Head of caudate nucleus (tissue), 42 donors: Measurements from ENCODE around the gene HAND2.

Experiments
- DNase-seq, 42 donors: peaks; one replicate each; pipeline versions ENCODE4 v3.0.0 to v3.0.0-alpha.2; 2020 to 2021; ENCODE audit warnings: mixed read lengths in 7 of 42
- intact Hi-C: fragments of 100-400 bp; cut with DNase I; formaldehyde crosslinking; loops from one replicate; pipeline ENCODE4 v1.15.0; 2022

HAND2 gene

DNA sequence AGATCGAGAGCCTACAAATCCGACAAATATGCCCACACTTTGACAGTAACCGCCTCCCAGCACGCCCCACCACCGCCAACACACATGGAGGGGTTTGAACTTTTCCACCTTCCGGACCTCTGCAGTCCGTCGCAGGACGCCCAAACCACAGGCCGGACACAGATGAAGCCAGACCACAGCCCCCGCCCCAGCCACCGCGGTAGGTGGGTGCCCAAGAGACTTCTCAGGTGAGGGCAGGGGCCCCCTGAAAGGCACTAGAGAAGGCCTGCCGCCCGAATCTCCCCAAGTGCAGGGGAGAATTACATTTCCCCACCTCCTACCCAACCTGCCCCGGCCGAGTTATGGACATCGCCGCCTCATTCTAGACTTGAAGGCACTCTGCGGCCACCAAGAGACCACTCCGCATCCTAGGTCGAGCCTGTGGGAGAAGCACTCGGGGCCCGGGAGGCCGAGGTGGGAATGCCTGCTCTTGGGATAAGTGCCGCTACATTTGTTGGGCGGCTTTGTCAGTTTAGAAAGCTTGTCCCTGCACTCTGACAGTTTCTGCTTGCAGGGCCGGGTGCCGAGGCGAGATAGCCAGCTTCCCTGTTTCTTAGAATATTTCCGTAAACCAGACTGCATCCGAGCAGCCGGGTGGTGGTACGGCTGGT lies 21.5 kb downstream of the HAND2 start:
- peak in 1 of 42 donors; percentile 41 for DNase-seq
- intact Hi-C loops, result no loop called here

- peak in 1 of 42 donors; percentile 33 for DNase-seq
- intact Hi-C loops, result no loop called here
Measured at GRCh38 chr4:173507471-173508385, 22.3 kb downstream of the HAND2 start.

- intact Hi-C loops, result no loop called here
- peak in 2 of 42 donors; percentile 26 to 42 for DNase-seq
Measured at GRCh38 chr4:173506597-173507211, 23.3 kb downstream of the HAND2 start.

DNA sequence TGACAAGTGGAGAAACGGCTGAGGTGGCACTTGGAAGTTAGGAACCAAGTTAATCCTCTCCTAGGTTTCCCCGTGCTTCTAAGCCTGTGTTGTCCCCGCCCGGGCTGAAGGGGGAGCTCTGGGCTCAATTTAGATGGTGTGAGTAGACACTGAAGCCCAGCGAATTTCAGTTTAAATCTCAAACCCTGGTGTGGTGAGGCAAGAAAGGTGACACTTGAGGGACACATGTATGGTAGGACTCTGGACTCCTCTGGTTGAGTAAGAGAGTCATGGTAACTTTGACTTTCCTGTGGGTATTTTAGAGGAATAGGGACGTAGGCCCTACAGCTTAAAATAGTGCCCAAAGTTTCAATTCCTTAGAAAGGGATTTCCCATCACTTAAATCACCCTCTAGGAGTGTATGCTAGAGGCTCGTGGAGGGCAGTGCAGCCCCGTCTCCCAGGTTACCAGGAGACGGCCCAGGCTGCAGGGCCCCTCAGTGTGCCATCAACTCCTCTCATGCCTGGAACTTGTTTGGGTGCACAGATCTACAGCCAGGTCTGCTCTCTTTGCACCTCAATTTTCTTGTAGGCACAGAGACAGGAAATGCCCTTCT lies 24.0 kb downstream of the HAND2 start:
- DNase-seq, result peak in 35 of 42 donors; percentile 19 to 75 (median 52)
- intact Hi-C loops, result no loop called here

- intact Hi-C loops, result no loop called here
- DNase-seq, result peak in 1 of 42 donors; percentile 33
Measured at GRCh38 chr4:173504181-173504503, 25.9 kb downstream of the HAND2 start.

- intact Hi-C loops, result no loop called here
- peak in 1 of 42 donors; percentile 12 for DNase-seq
Measured at GRCh38 chr4:173503330-173504180, 26.5 kb downstream of the HAND2 start.

- DNase-seq, result peak in 1 of 42 donors; percentile 28
- intact Hi-C loops, result no loop called here
Measured at GRCh38 chr4:173502282-173502681, 27.7 kb downstream of the HAND2 start.

- peak in 1 of 42 donors; percentile 32 for DNase-seq
- intact Hi-C loops, result no loop called here
Measured at GRCh38 chr4:173501592-173502150, 28.4 kb downstream of the HAND2 start.

DNA sequence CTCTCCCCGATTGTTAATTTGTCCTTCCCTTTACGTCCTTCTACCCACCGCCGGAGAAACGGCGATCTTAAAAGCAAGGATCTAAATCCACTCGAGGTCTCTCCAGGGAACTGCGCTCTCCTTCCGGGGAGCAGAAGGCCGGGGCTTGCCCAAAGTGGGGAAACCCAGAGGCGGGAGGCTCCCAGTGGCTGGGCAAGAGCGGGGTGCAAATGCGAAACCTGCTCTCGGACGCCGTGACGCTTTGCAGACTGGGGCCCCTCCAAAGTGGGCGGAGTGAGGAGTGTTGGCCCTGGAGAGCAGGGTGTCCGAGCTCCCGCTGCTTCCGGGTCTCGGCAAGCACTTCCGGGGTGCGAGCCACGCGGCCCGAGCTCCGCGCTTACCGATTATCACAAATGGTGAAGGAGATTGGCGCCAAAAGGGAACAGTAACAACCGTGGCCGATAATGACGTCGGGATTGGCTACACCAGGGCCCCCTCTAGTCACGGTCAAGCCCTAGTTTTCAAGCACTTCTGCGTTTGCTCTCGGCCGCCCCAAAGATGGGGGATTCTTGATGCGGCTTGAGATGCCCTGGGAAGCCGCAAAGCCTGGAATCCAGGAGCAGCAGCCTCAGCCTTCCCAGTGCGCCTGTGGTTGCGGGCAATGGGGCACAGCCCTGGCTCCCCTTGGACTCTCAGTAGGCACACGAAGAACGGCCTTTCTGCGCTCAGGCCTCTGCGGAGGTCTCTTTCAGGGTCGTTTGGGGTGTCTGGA lies 29.0 kb downstream of the HAND2 start:
- peak in 1 of 42 donors; percentile 39 for DNase-seq
- intact Hi-C loops, result no loop called here

DNA sequence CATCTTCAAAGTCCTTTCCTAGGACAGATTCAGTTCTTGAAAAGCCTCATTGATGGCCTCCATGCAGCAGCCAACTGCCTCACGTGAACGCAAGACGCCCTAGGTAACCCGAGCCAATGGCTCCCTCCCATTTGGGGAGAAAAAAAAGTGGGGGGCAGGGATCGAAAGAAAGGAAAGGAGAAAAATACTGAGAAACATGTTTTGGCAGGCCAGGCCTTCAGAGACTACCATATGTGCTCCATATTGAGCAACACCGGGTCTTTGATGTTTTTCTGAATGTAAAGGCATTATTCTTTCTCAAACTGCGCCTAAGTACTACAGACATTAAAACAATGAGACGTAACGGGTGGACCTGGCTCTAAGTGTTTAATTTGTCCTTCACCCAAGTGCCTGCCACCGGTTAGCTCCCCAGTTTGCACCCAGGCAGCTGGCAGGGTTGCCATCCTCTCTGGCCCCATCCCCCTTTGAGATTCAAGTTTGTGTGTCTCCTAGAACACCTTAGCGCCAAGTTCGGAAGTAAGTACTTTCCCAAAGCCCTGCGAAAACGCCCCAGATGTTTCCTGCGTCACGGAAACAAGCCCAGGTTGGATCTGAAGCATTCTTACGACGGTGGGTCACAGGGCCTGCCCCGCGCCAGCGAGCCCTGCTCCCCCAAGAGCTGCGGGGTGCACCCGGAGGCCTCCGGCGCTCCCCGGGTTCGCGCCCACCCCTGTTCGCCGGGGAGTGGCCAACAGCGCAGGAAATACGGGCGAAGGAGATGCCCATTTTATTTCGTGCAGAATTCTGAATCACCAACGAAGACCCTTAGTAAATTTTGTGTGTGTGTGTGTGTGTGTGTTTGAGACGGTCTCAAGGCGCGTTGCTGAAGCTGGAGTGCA lies 30.1 kb downstream of the HAND2 start:
- intact Hi-C loops, result loop anchor here (5.0 kb wide), 1 partner anchor 183 kb away; no protein-coding TSS in a partner anchor
- DNase-seq, result peak in 1 of 42 donors; percentile 34

DNA sequence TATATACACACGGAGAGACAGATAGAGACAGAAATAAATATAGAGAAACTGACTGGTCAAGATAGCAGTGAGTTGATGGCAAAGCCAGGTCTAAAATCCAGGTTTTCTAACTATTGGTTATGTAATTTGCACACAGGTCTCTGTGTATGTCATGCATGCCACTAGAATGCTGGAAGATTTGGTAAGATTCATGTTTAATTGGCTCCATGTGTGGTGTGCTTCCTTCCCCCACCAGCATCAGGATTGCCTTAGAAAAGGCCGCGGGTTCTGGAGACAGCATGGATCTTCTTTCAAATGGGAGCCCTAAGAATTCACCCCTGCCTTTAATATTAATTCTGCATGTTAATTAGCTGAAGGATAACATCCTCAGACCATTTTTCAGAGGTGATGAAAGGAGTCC lies 31.3 kb downstream of the HAND2 start:
- peak in 1 of 42 donors; percentile 9 for DNase-seq
- intact Hi-C loops, result loop anchor here (5.0 kb wide), 1 partner anchor 181 kb away; no protein-coding TSS in a partner anchor

DNA sequence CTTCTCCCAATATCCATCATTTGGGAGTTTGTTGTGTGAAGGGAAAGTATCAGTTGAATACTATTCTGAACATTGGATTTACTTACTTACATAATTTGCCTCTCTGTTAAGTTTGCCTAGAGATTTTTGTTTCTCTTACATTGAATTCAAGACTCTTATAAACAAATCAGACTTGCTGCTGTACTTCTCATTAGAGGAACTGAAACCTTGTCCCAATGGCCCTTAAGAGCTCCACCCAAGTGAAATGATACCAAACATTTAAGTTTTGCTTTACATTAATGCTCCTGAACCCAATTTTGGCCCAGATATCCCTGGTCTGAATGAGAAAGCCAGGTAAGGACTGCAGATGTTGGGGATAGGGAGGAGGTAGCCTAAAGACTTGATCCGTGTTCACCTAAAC lies 32.0 kb downstream of the HAND2 start:
- DNase-seq, result no peak
- intact Hi-C loops, result loop anchor here (5.0 kb wide), 1 partner anchor 181 kb away; no protein-coding TSS in a partner anchor

DNA sequence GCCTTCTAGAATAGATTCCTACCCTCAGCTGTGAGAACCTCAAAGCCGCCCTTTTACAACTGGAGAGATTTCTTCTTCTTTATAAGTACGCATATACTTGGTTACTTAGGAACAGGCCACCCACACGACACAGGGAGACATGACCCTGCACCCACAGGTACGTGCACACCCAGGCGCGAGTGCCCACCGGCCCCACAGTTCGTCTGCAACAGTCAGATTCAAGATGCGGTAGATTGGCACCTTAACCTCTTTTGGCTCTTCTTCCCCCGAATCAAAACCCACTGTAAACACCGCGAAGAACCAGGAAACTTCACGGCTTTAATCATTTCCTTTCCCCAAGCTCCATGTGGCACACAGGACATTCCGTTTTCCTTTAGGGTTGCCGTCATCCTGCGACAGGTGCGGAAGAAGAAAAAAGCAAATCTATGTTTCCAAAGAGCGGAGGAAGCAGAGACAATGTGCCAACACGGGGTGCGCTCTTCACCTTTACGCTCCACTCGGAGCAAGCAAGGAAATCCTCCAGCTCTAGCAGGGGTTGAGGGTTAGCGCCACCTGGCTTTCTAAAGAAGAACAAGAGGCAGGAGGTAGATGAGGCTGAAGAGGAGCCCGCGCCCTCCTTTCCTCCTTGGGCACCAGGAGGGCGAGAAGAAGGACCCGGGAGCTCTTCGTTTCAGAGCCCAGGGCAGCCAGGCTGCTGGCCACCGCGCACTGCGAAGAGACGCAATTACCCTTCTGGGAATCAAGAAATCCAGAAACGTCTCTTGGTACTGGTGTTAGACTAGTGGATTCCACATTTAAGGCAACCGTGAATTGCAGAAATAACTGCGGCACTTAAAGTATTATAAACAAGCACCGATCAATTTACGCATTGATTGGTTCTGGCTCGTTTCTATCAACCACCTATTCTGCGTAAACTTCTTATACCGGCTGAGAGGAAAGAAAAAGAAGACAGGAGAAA lies 35.7 kb downstream of the HAND2 start:
- DNase-seq, result peak; percentile 17 to 86 (median 59)
- intact Hi-C loops, result loop anchor here (5.0 kb wide), 1 partner anchor 77 kb away; no protein-coding TSS in a partner anchor

- intact Hi-C loops, result loop anchor here (5.0 kb wide), 1 partner anchor 76 kb away; no protein-coding TSS in a partner anchor
- no peak for DNase-seq
Measured at GRCh38 chr4:173493041-173493440, 37.0 kb downstream of the HAND2 start.

DNA sequence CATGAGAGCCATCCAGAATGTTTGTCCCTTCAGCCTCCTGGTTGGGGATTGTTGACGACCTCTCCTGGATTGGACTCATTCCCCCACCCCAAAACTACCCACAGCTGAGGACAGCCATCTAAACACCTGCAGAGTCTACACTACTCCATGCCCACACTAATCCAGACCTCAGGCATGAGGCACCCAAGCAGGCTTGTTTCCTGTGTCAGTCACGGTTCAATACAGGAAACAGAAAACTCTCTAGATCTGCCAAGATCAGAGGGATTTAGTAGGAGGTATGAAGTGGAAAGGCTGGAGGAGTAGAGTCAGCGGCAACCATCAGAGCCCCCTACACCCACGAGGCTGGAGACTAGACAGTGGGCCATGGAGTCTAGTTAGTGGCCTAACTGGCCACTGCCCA lies 37.7 kb downstream of the HAND2 start:
- intact Hi-C loops, result loop anchor here (5.0 kb wide), 1 partner anchor 75 kb away; no protein-coding TSS in a partner anchor
- peak in 1 of 42 donors; percentile 16 for DNase-seq
